GM23338 (cell line): ENCODE measurements around the gene ARRDC1. TPM values are rescaled to one million over a fixed set of nuclear protein-coding genes. Genes with fewer than 3 reads are reported as not detected.
A peak's percentile ranks its signal among the peaks of the same experiment; 100 is the strongest.

ENCODE experiments used
- ATAC-seq: fragments of 200-7000 bp; cut with Tn5 transposase; 3 replicates; pipeline ENCODE4 v1.9.1; 2020
- DNase-seq: peaks from one replicate; pipeline ENCODE4 v3.0.0-alpha.2; 2015; ENCODE audit warnings: low spot score
- H2AFZ ChIP-seq: fragments of 200-600 bp; sonication (generic); 2 replicates; pipeline ENCODE4 v1.8.0; 2016; ENCODE audit warnings: antibody characterized with exemption, mild to moderate bottlenecking, moderate library complexity
- H3F3A ChIP-seq: fragments of 200-600 bp; sonication (generic); replicated peaks from 2 replicates; pipeline ENCODE4 v1.8.0; 2017; ENCODE audit warnings: antibody characterized with exemption, mixed run types, low read depth
- H3K27ac ChIP-seq: fragments of 200-600 bp; sonication (generic); 2 replicates; pipeline ENCODE4 v1.6.1; 2016; ENCODE audit warnings: low read depth
- H3K27me3 ChIP-seq: fragments of 200-600 bp; sonication (generic); 2 replicates; pipeline ENCODE4 v1.8.0; 2016; ENCODE audit warnings: mild to moderate bottlenecking, mixed run types, moderate library complexity; ENCODE audit not compliant: insufficient read depth
- H3K36me3 ChIP-seq: fragments of 200-600 bp; sonication (generic); 2 replicates; pipeline ENCODE4 v1.8.0; 2016; ENCODE audit warnings: mild to moderate bottlenecking; ENCODE audit not compliant: insufficient read depth
- H3K4me1 ChIP-seq: fragments of 200-600 bp; sonication (generic); 2 replicates; pipeline ENCODE4 v1.8.0; 2016; ENCODE audit warnings: mild to moderate bottlenecking, moderate library complexity; ENCODE audit not compliant: insufficient read depth
- H3K4me2 ChIP-seq: fragments of 200-600 bp; sonication (generic); 2 replicates; pipeline ENCODE4 v1.7.1; 2017; ENCODE audit warnings: mixed run types
- H3K4me3 ChIP-seq: fragments of 200-600 bp; sonication (generic); 2 replicates; pipeline ENCODE4 v1.6.1; 2016; ENCODE audit warnings: mixed run types
- H3K79me2 ChIP-seq: fragments of 200-600 bp; sonication (generic); replicated peaks from 2 replicates; pipeline ENCODE4 v1.8.0; 2017; ENCODE audit warnings: mild to moderate bottlenecking; ENCODE audit not compliant: insufficient read depth
- H3K9me2 ChIP-seq: fragments of 200-600 bp; sonication (generic); 2 replicates; pipeline ENCODE4 v1.8.0; 2017; ENCODE audit not compliant: insufficient read depth
- H4K20me1 ChIP-seq: fragments of 200-600 bp; sonication (generic); replicated peaks from 2 replicates; pipeline ENCODE4 v1.8.0; 2017; ENCODE audit warnings: mild to moderate bottlenecking; ENCODE audit not compliant: insufficient read depth
- H3K27ac Mint-ChIP-seq: 2 replicates; pipeline ENCODE4 v1.8.0; 2020; ENCODE audit warnings: inconsistent platforms, mild to moderate bottlenecking, moderate library complexity, mixed read lengths
- H3K27me3 Mint-ChIP-seq: 3 replicates; pipeline ENCODE4 v1.8.0; 2022; ENCODE audit warnings: low read depth, mild to moderate bottlenecking, moderate library complexity, mixed read lengths, inconsistent platforms; ENCODE audit not compliant: insufficient read depth, poor library complexity
- H3K36me3 Mint-ChIP-seq: 3 replicates; pipeline ENCODE4 v1.8.0; 2021; ENCODE audit warnings: low read depth, mild to moderate bottlenecking, inconsistent platforms, moderate library complexity, mixed read lengths
- H3K4me1 Mint-ChIP-seq: 3 replicates; pipeline ENCODE4 v1.8.0; 2020; ENCODE audit warnings: mild to moderate bottlenecking, inconsistent platforms, mixed read lengths
- H3K4me3 Mint-ChIP-seq: 3 replicates; pipeline ENCODE4 v1.8.0; 2021; ENCODE audit warnings: moderate library complexity, mild to moderate bottlenecking, inconsistent platforms, mixed read lengths
- H3K9me3 Mint-ChIP-seq: 3 replicates; pipeline ENCODE4 v1.8.0; 2020; ENCODE audit warnings: moderate library complexity, mild to moderate bottlenecking, inconsistent platforms, mixed read lengths
- EZH2phosphoT487 ChIP-seq: fragments of 200-600 bp; sonication (generic); IDR thresholded peaks from one replicate; pipeline ENCODE4 v1.8.1; 2018; ENCODE audit warnings: antibody characterized with exemption; ENCODE audit not compliant: unreplicated experiment
- NANOG ChIP-seq: IDR thresholded peaks from 2 replicates; pipeline ENCODE4 v1.6.1; 2016; ENCODE audit warnings: antibody characterized with exemption, borderline replicate concordance
- ZNF114 ChIP-seq: fragments of 250-450 bp; sonication (Bioruptor Pico); IDR thresholded peaks from 2 replicates; pipeline ENCODE4 v1.5.0; 2020; ENCODE audit warnings: mild to moderate bottlenecking, moderate library complexity
- ZNF331 ChIP-seq: fragments of 250-450 bp; sonication (Bioruptor Pico); IDR thresholded peaks from 2 replicates; pipeline ENCODE4 v1.5.0; 2020; ENCODE audit warnings: low read depth, mild to moderate bottlenecking, moderate library complexity
- polyA plus RNA-seq: library from polyadenylated mRNA; unstranded; fragments of >200 nt; fragmentation: Nextera tagmentation; extraction: Ambion mirVana; gene quantifications from 2 replicates; pipeline ENCODE4 v1.2.1, GENCODE V29; 2016
- total RNA-seq: library from RNA; depleted of rRNA; stranded (reverse); fragments of >200 nt; shearing (Covaris generic); gene quantifications from 2 replicates; pipeline ENCODE4 v1.2.3, GENCODE V29; 2014
- TF ChIP-seq, protein P1 (sequence below): IDR thresholded peaks from 2 replicates; pipeline ENCODE4 v1.6.1; 2016; ENCODE audit warnings: antibody characterized with exemption
- TF ChIP-seq, protein P2 (sequence below): fragments of 250-450 bp; sonication (Bioruptor Pico); IDR thresholded peaks from 2 replicates; pipeline ENCODE4 v1.5.0; 2020; ENCODE audit warnings: mild to moderate bottlenecking, moderate library complexity

ARRDC1 gene
- total and polyA plus RNA-seq, 2 experiments from 2014 or later = 36.6 to 63.8 TPM

GRCh38 chr9:137631345-137632229 is 26.1 kb downstream of the ARRDC1 start:
- Histone ChIP-seq H3K4me2 (0 out of 2 replicates have a peak overlapping the region, but pooled peaks have one; percentile 26), H4K20me1 (peaks cover 55% of the 10 kb centered on the region)

More at GRCh38 chr9:137631345-137632229, 26.1 kb downstream of the ARRDC1 start:
- Histone ChIP-seq H3K9me2 (no peaks in the 10 kb centered on the region), H3K4me1 (peaks cover 28% of the 10 kb centered on the region), H3K27ac (peak overlapping the region; percentile 66; the same call in 1 of the 2 replicates), H3F3A (no peaks in the 10 kb centered on the region; the same call in 1 of the 2 replicates), H3K79me2 (peaks cover 100% of the 10 kb centered on the region), H3K4me3 (no peak overlapping the region), H3K27me3 (no peaks in the 10 kb centered on the region), H3K36me3 (no peaks in the 10 kb centered on the region), H2AFZ (no peak overlapping the region)
- TF ChIP-seq, protein P1, sequence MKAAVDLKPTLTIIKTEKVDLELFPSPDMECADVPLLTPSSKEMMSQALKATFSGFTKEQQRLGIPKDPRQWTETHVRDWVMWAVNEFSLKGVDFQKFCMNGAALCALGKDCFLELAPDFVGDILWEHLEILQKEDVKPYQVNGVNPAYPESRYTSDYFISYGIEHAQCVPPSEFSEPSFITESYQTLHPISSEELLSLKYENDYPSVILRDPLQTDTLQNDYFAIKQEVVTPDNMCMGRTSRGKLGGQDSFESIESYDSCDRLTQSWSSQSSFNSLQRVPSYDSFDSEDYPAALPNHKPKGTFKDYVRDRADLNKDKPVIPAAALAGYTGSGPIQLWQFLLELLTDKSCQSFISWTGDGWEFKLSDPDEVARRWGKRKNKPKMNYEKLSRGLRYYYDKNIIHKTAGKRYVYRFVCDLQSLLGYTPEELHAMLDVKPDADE = no peak
- no peak for TF ChIP-seq ZNF114 (CRISPR knock-in tag)
- TF ChIP-seq NANOG = no peak
- no peak for TF ChIP-seq EZH2phosphoT487
- TF ChIP-seq, protein P2, sequence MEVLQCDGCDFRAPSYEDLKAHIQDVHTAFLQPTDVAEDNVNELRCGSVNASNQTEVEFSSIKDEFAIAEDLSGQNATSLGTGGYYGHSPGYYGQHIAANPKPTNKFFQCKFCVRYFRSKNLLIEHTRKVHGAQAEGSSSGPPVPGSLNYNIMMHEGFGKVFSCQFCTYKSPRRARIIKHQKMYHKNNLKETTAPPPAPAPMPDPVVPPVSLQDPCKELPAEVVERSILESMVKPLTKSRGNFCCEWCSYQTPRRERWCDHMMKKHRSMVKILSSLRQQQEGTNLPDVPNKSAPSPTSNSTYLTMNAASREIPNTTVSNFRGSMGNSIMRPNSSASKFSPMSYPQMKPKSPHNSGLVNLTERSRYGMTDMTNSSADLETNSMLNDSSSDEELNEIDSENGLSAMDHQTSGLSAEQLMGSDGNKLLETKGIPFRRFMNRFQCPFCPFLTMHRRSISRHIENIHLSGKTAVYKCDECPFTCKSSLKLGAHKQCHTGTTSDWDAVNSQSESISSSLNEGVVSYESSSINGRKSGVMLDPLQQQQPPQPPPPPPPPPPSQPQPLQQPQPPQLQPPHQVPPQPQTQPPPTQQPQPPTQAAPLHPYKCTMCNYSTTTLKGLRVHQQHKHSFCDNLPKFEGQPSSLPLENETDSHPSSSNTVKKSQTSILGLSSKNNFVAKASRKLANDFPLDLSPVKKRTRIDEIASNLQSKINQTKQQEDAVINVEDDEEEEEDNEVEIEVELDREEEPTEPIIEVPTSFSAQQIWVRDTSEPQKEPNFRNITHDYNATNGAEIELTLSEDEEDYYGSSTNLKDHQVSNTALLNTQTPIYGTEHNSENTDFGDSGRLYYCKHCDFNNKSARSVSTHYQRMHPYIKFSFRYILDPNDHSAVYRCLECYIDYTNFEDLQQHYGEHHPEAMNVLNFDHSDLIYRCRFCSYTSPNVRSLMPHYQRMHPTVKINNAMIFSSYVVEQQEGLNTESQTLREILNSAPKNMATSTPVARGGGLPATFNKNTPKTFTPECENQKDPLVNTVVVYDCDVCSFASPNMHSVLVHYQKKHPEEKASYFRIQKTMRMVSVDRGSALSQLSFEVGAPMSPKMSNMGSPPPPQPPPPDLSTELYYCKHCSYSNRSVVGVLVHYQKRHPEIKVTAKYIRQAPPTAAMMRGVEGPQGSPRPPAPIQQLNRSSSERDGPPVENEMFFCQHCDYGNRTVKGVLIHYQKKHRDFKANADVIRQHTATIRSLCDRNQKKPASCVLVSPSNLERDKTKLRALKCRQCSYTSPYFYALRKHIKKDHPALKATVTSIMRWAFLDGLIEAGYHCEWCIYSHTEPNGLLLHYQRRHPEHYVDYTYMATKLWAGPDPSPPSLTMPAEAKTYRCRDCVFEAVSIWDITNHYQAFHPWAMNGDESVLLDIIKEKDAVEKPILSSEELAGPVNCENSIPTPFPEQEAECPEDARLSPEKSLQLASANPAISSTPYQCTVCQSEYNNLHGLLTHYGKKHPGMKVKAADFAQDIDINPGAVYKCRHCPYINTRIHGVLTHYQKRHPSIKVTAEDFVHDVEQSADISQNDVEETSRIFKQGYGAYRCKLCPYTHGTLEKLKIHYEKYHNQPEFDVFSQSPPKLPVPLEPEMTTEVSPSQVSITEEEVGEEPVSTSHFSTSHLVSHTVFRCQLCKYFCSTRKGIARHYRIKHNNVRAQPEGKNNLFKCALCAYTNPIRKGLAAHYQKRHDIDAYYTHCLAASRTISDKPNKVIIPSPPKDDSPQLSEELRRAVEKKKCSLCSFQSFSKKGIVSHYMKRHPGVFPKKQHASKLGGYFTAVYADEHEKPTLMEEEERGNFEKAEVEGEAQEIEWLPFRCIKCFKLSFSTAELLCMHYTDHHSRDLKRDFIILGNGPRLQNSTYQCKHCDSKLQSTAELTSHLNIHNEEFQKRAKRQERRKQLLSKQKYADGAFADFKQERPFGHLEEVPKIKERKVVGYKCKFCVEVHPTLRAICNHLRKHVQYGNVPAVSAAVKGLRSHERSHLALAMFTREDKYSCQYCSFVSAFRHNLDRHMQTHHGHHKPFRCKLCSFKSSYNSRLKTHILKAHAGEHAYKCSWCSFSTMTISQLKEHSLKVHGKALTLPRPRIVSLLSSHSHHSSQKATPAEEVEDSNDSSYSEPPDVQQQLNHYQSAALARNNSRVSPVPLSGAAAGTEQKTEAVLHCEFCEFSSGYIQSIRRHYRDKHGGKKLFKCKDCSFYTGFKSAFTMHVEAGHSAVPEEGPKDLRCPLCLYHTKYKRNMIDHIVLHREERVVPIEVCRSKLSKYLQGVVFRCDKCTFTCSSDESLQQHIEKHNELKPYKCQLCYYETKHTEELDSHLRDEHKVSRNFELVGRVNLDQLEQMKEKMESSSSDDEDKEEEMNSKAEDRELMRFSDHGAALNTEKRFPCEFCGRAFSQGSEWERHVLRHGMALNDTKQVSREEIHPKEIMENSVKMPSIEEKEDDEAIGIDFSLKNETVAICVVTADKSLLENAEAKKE (CRISPR knock-in tag) = no peak
- TF ChIP-seq ZNF331 (CRISPR knock-in tag) = no peak
- Mint-ChIP-seq H3K4me1 (peaks cover 43% of the 10 kb centered on the region), H3K9me3 (no peaks in the 10 kb centered on the region), H3K27me3 (peaks cover 5% of the 10 kb centered on the region), H3K36me3 (peaks cover under 1% of the 10 kb centered on the region; the same call in 1 of the 3 replicates), H3K4me3 (no peak overlapping the region), H3K27ac (no peak overlapping the region)
- DNase-seq = no peak
- ATAC-seq = no peak
